Peyer's patch (tissue), 4 donors: Measurements from ENCODE around the gene MRC2. TPM values are rescaled to one million over a fixed set of nuclear protein-coding genes. Genes with fewer than 3 reads are reported as not detected.

ENCODE experiments used
- DNase-seq, 3 donors: peaks; one replicate each; pipeline ENCODE4 v3.0.0-alpha.2; 2017 to 2019
- H3K27ac ChIP-seq, 4 donors: fragments of 200-600 bp; sonication (generic); one replicate each; pipeline ENCODE4 v1.5.1; 2016 to 2019
- H3K27me3 ChIP-seq, 2 donors: fragments of 200-600 bp; sonication (generic); one replicate each; pipeline ENCODE4 v1.5.1; 2019
- H3K36me3 ChIP-seq, 3 donors: fragments of 200-600 bp; sonication (generic); one replicate each; pipeline ENCODE4 v1.5.1; 2016 to 2019
- H3K4me1 ChIP-seq, 4 donors: fragments of 200-600 bp; sonication (generic); one replicate each; pipeline ENCODE4 v1.5.1; 2016 to 2019
- H3K4me3 ChIP-seq, 4 donors: fragments of 200-600 bp; sonication (generic); 1 replicate in 3 of 4; 2 replicates in 1 of 4; pipeline ENCODE4 v1.5.1; 2016 to 2019; ENCODE audit warnings: mild to moderate bottlenecking in 1 of 4
- H3K9me3 ChIP-seq, 4 donors: fragments of 200-600 bp; sonication (generic); one replicate each; pipeline ENCODE4 v1.5.1; 2016 to 2019; ENCODE audit warnings: mild to moderate bottlenecking in 1 of 4
- POLR2A ChIP-seq, 2 donors: fragments of 450-650 bp; IDR thresholded peaks; one replicate each; pipeline ENCODE4 v1.5.1; 2017; ENCODE audit warnings: antibody characterized with exemption in 2 of 2, mild to moderate bottlenecking in 2 of 2, moderate library complexity in 2 of 2
- total RNA-seq, 4 donors: library from RNA; depleted of rRNA; stranded (reverse); fragments of >200 nt; gene quantifications; one replicate each; pipeline ENCODE4 v1.1.0, GENCODE V29; 2016
- TF ChIP-seq, protein P1 (sequence below), 6 experiments: fragments of 450-650 bp in 4 of 6; fragments of 200-600 bp in 2 of 6; sonication (generic) in 1 of 6; IDR thresholded peaks; one replicate each; pipeline ENCODE4 v1.5.1; 2017 to 2019; ENCODE audit warnings: antibody characterized with exemption in 6 of 6, mild to moderate bottlenecking in 3 of 6, moderate library complexity in 1 of 6

The MRC2 gene
- total RNA-seq, 4 donors from 2014 or later, result 9.0 to 33.8 (median 14.6) TPM

DNA sequence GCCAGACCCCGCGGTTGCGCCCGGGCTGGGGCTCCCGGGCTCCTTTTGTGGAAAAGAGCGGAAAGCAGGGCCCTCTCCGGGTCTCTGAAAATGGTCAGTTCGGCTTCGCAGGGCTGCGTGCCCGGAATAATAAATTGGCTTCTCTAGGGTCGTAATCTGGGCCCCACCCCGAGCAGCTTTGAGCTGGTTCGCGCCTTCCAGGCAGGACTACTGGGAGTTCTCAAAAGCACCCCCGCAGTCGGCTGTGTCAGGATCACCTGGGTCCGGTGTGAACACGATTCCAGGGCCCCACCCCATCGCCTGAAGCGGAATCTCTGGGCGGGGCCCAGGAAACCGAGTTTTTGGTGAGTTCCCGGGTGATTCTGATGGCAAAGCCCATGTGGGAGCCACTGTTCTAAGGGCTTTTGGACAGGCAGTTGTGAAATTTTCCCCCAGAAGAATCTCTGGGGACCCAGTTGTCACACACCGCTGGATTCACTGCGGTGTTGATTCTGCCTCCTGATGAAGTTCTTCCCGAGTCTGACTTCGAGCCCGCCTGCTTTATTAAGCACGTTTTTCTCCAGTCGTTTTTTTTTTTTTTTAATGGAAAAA is 77.0 kb downstream of the MRC2 start:
- Histone ChIP-seq H3K27me3 (no peaks in the 10 kb centered on the region), H3K36me3 (no peaks in the 10 kb centered on the region), H3K27ac (peak overlapping the region; percentile 19 to 77 (median 54)), H3K4me1 (peaks cover 0 to 14% (median 7%) of the 10 kb centered on the region in 4 donors), H3K9me3 (peaks cover 0 to 3% (median 0%) of the 10 kb centered on the region in 4 donors), H3K4me3 (peak overlapping the region; percentile 43 to 86 (median 68))
- DNase-seq, result peak in 1 of 3 donors; percentile 54
- no peak for TF ChIP-seq POLR2A (IDR thresholded peaks at IDR 0.05)
- TF ChIP-seq, protein P1, sequence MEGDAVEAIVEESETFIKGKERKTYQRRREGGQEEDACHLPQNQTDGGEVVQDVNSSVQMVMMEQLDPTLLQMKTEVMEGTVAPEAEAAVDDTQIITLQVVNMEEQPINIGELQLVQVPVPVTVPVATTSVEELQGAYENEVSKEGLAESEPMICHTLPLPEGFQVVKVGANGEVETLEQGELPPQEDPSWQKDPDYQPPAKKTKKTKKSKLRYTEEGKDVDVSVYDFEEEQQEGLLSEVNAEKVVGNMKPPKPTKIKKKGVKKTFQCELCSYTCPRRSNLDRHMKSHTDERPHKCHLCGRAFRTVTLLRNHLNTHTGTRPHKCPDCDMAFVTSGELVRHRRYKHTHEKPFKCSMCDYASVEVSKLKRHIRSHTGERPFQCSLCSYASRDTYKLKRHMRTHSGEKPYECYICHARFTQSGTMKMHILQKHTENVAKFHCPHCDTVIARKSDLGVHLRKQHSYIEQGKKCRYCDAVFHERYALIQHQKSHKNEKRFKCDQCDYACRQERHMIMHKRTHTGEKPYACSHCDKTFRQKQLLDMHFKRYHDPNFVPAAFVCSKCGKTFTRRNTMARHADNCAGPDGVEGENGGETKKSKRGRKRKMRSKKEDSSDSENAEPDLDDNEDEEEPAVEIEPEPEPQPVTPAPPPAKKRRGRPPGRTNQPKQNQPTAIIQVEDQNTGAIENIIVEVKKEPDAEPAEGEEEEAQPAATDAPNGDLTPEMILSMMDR (IDR thresholded peaks at IDR 0.05), result no peak

DNA sequence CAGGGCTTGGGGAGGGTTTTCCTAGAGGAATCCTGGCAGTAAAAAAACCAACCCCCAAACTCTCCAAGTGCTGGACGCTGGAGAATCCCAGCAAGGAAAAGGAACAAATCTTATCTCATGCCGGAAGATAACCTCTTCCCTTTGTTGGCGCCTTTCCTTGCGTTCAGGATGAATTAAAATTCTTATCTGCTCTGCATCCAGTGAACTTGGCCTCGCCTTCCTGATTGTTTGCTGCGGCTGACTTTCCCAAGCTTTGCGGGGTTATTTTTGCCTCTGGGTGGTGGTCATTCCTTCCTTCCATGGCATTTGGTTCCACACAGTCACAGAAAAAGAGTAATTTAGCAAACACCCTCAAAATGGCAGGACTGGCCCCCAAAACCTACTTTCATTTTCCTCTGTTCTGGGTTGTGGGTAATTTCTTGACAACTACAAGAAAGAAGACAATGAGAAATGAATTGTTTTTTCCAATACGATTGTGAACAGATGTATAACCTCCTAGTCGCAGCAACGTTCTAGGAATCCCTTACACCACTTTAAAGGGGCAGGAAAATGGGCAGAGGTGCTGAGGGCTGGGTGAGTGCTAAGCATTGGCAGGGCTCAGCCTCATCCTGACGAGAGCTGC is 77.8 kb downstream of the MRC2 start:
- Histone ChIP-seq H3K36me3 (no peaks in the 10 kb centered on the region), H3K27ac (peak overlapping the region in 1 of 4 donors; percentile 31), H3K4me3 (no peak overlapping the region), H3K27me3 (no peaks in the 10 kb centered on the region), H3K9me3 (peaks cover 0 to 3% (median 0%) of the 10 kb centered on the region in 4 donors), H3K4me1 (peaks cover 0 to 14% (median 7%) of the 10 kb centered on the region in 4 donors)
- DNase-seq, result no peak
- TF ChIP-seq, protein P1 (IDR thresholded peaks at IDR 0.05), result no peak
- no peak for TF ChIP-seq POLR2A (IDR thresholded peaks at IDR 0.05)

DNA sequence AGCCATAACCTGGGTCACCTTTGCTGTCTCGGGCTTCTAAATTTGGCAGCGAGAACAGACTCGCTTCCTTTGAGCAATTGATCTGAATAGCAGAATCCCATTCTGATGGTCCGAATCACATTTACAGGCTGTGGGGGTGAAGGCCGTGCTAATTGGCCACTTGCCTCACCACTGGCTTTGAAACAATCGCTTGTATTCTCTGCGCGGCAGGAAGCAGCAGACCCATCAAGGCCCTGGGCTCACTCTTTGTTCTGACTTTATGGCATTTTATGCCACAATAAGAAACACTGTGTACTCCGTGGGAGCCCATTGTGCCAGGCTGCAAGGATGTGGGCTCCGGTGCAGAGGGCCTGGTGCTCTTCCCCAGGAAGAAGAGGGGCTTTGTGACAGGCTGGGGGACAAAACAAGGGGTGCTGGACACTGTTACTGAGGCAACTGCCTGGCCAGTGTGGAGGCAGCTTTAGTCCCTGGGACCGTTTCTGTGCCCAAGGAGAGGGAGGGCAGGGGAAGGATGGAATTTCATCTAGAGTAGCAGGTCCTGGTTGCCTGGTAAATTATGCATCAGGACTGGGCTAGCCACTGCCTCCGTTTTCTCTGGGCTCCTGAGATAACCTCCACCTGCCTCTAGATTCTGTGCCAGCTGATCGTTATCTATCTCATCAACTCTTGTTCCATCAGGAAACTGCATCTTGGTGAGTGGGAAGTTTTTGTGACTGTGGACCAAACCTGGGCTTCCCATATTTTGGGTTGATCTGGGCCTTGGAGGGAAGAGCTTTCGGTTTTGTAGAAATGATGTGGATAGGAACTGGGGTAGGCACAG is 78.5 kb downstream of the MRC2 start:
- H3K27ac ChIP-seq, result peak overlapping the region in 1 of 4 donors; percentile 31
- no peaks in the 10 kb centered on the region for H3K36me3 ChIP-seq
- H3K27me3 ChIP-seq, result no peaks in the 10 kb centered on the region
- H3K4me1 ChIP-seq, result peaks cover 0 to 14% (median 7%) of the 10 kb centered on the region in 4 donors
- no peak overlapping the region for H3K4me3 ChIP-seq
- peaks cover 0 to 3% (median 0%) of the 10 kb centered on the region in 4 donors for H3K9me3 ChIP-seq
- no peak for TF ChIP-seq POLR2A (IDR thresholded peaks at IDR 0.05)
- TF ChIP-seq, protein P1 (IDR thresholded peaks at IDR 0.05), result no peak
- DNase-seq, result no peak

DNA sequence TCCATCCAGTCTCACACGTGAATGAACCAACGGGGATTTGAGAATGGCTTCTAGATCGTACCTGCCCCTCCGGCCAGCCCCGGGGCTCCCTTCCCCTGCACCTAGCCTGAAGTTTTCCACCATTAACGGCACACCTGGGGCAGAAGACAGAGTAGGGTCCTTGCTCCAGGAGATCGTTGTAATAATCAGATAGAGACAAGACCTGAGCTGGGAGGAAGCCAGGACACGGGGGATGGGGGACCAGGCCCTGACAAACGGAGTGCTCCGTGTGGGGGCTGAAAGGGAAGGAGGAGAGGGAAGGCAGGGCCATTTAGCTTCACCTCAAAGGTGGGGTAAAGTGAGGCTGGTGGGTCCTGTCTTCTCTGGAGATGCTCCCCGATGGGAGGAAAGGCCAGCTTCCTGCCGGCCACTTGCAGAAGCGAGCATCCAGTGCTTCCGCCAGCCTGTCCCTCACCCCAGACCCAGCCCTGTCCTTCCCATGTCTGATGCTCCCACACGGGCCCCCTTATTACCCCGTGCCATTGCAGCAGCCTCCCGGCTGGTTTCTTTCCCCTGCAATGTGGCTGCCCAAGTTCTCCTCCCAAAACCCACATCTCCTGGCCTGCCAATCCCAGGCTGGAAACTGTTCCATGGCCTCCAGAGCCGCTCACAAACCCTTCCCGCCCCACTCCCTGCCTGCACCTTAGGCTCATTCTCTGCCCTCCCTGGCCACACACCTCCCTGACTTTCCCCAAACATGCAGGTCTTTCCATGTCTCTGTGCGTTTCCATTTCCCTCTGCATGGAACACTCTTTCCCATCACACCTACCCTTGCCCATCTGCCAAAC is 79.3 kb downstream of the MRC2 start:
- H3K4me3 ChIP-seq, result no peak overlapping the region
- H3K36me3 ChIP-seq, result no peaks in the 10 kb centered on the region
- TF ChIP-seq, protein P1 (IDR thresholded peaks at IDR 0.05), result no peak
- TF ChIP-seq POLR2A (IDR thresholded peaks at IDR 0.05), result no peak
- DNase-seq, result peak in 1 of 3 donors; percentile 26
- H3K4me1 ChIP-seq, result peaks cover 0 to 14% (median 7%) of the 10 kb centered on the region in 4 donors
- no peak overlapping the region for H3K27ac ChIP-seq
- no peaks in the 10 kb centered on the region for H3K27me3 ChIP-seq
- H3K9me3 ChIP-seq, result peaks cover 0 to 3% (median 0%) of the 10 kb centered on the region in 4 donors

DNA sequence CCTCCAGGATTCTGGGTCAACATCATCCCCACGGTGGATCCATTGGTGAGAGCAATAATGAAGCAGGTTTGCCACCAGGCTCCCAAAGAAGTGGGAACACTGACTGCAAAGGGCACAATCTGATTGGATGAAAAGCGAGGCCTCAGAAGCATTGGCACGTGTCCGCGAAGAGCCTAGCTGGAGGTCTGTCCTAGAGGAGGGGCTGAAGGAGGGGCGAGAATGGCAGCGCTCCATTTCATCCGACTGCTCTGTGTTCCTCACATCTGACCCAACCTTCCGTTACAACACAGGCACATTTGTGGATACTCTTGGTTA is 79.9 kb downstream of the MRC2 start:
- Histone ChIP-seq H3K4me1 (peaks cover 0 to 14% (median 7%) of the 10 kb centered on the region in 4 donors), H3K27ac (no peak overlapping the region), H3K9me3 (peaks cover 0 to 3% (median 0%) of the 10 kb centered on the region in 4 donors), H3K27me3 (no peaks in the 10 kb centered on the region), H3K4me3 (no peak overlapping the region), H3K36me3 (no peaks in the 10 kb centered on the region)
- DNase-seq, result peak in 1 of 3 donors; percentile 30
- TF ChIP-seq, protein P1 (IDR thresholded peaks at IDR 0.05), result no peak
- TF ChIP-seq POLR2A (IDR thresholded peaks at IDR 0.05), result no peak
